ENCODE results near the gene HRAS.

GRCh38 chr11:548700-549603 is 13.6 kb upstream of the HRAS start:
- no peak for TF ChIP-seq POLR2AphosphoS5 (IDR thresholded peaks at IDR 0.05)
- no peak for TF ChIP-seq CTCF (IDR thresholded peaks at IDR 0.05 in 8 of 11, conservative IDR thresholded peaks at IDR 0.05 in 3 of 11)

Measured in spleen (tissue), 7 donors.